Ishikawa (cell line): ENCODE measurements around the gene TRPC3.
A peak's percentile ranks its signal among the peaks of the same experiment; 100 is the strongest.

ENCODE experiments used
- CEBPB ChIP-seq: IDR thresholded peaks from 2 replicates; pipeline ENCODE4 v1.6.1; 2012
- CREB1 ChIP-seq: IDR thresholded peaks from 2 replicates; pipeline ENCODE4 v1.6.1; 2012; ENCODE audit warnings: low read depth
- EGR1 ChIP-seq: IDR thresholded peaks from 2 replicates; pipeline ENCODE4 v1.6.1; 2012
- EP300 ChIP-seq: IDR thresholded peaks from 2 replicates; pipeline ENCODE4 v1.6.1; 2012; ENCODE audit warnings: borderline replicate concordance
- FOXM1 ChIP-seq: IDR thresholded peaks from 2 replicates; pipeline ENCODE4 v1.6.1; 2012; ENCODE audit warnings: low read depth, borderline replicate concordance
- NFIC ChIP-seq: IDR thresholded peaks from 2 replicates; pipeline ENCODE4 v1.6.1; 2012
- RAD21 ChIP-seq: IDR thresholded peaks from 2 replicates; pipeline ENCODE4 v1.6.1; 2012; ENCODE audit warnings: low read depth
- TAF1 ChIP-seq: IDR thresholded peaks from 2 replicates; pipeline ENCODE4 v1.6.1; 2012; ENCODE audit warnings: low read depth, mild to moderate bottlenecking
- TCF12 ChIP-seq: IDR thresholded peaks from 2 replicates; pipeline ENCODE4 v1.6.1; 2012; ENCODE audit warnings: low read depth
- TEAD4 ChIP-seq: IDR thresholded peaks from 2 replicates; pipeline ENCODE4 v1.6.1; 2012
- YY1 ChIP-seq: IDR thresholded peaks from 2 replicates; pipeline ENCODE4 v1.6.1; 2012; ENCODE audit warnings: low read depth
- ZBTB7A ChIP-seq: IDR thresholded peaks from 2 replicates; pipeline ENCODE4 v1.6.1; 2012; ENCODE audit warnings: low read depth
- TF ChIP-seq, protein P1 (sequence below): IDR thresholded peaks from 2 replicates; pipeline ENCODE4 v1.6.1; 2012
- TF ChIP-seq, protein P2 (sequence below): IDR thresholded peaks from 2 replicates; pipeline ENCODE4 v1.6.1; 2012
- TF ChIP-seq, protein P3 (sequence below): IDR thresholded peaks from 2 replicates; pipeline ENCODE4 v1.6.1; 2012; ENCODE audit warnings: low read depth, mild to moderate bottlenecking

Gene TRPC3

DNA sequence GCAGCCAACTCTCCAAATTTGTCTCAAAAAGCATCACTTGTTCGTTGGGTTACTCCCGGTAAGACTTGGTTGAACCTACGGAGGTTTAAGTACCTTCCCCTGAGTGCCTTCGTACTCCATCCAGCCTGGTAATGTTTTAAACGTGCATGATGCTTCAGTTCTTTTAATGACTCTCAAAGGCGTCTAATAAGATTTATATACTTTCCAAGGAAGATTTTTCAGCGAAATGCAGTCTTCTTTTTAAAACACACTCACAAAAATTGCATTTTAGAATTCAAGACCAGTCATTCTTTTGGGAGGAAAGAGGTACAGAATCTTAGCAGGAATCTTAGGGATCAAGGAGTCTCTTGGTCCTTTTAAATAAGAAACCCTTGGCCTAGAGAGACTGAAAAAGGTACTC lies 430 bp upstream of the TRPC3 start:
- TF ChIP-seq TCF12 = no peak
- no peak for TF ChIP-seq CREB1
- TF ChIP-seq, protein P1, sequence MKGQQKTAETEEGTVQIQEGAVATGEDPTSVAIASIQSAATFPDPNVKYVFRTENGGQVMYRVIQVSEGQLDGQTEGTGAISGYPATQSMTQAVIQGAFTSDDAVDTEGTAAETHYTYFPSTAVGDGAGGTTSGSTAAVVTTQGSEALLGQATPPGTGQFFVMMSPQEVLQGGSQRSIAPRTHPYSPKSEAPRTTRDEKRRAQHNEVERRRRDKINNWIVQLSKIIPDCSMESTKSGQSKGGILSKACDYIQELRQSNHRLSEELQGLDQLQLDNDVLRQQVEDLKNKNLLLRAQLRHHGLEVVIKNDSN = no peak
- TF ChIP-seq CEBPB = no peak
- TF ChIP-seq YY1 = no peak
- no peak for TF ChIP-seq EP300
- TF ChIP-seq TEAD4 = no peak
- TF ChIP-seq NFIC = no peak
- TF ChIP-seq TAF1 = no peak
- TF ChIP-seq, protein P2, sequence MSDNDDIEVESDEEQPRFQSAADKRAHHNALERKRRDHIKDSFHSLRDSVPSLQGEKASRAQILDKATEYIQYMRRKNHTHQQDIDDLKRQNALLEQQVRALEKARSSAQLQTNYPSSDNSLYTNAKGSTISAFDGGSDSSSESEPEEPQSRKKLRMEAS = no peak
- TF ChIP-seq EGR1 = no peak
- no peak for TF ChIP-seq RAD21
- TF ChIP-seq FOXM1 = no peak
- TF ChIP-seq, protein P3, sequence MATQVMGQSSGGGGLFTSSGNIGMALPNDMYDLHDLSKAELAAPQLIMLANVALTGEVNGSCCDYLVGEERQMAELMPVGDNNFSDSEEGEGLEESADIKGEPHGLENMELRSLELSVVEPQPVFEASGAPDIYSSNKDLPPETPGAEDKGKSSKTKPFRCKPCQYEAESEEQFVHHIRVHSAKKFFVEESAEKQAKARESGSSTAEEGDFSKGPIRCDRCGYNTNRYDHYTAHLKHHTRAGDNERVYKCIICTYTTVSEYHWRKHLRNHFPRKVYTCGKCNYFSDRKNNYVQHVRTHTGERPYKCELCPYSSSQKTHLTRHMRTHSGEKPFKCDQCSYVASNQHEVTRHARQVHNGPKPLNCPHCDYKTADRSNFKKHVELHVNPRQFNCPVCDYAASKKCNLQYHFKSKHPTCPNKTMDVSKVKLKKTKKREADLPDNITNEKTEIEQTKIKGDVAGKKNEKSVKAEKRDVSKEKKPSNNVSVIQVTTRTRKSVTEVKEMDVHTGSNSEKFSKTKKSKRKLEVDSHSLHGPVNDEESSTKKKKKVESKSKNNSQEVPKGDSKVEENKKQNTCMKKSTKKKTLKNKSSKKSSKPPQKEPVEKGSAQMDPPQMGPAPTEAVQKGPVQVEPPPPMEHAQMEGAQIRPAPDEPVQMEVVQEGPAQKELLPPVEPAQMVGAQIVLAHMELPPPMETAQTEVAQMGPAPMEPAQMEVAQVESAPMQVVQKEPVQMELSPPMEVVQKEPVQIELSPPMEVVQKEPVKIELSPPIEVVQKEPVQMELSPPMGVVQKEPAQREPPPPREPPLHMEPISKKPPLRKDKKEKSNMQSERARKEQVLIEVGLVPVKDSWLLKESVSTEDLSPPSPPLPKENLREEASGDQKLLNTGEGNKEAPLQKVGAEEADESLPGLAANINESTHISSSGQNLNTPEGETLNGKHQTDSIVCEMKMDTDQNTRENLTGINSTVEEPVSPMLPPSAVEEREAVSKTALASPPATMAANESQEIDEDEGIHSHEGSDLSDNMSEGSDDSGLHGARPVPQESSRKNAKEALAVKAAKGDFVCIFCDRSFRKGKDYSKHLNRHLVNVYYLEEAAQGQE = no peak
- TF ChIP-seq ZBTB7A = no peak

DNA sequence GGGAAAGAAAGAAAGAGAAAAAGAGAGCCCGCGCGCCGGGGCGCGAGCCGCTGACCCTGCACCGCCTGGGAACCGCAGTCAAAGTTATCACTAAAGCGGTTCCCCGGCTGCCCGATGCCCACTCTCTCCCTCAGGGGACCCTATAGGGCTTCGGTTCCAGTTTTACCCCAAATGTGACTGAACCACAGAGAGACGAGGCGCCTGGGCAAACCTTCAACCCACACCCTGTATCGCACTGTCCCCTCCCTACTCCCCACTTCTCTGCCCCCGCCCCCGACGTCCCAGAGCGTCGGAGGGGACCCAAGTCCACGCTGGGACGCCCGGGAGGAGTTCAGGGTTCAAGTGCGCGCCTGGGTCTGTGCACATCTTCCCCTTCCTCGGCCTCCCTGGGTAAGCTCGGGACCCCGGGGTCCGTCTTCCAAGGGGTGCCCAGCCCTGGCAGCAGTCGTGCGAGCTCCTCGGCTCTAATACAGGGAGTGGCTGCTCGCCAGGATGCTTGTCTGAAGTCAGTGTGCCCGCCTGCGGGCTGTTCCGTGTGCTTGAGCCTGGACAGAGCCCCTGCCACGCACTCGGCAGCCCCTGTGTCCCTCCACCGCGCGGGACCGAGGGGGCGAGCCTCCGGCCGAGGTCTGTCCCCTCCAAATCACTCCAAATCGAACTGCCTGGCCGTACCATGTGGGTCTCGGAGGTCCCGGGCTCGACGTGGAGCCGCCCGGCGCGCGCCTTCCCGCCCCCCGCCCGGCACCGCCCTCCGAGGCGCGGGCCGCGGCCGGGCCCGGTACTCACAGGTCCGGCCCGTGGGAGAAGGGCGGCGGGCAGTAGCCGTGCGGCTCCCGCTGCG lies 960 bp downstream of the TRPC3 start:
- 0 out of 2 replicates have a peak, but pooled peaks have one; percentile 25 for TF ChIP-seq ZBTB7A
- TF ChIP-seq, protein P1 = no peak
- 0 out of 2 replicates have a peak, but pooled peaks have one; percentile 26 for TF ChIP-seq TAF1

DNA sequence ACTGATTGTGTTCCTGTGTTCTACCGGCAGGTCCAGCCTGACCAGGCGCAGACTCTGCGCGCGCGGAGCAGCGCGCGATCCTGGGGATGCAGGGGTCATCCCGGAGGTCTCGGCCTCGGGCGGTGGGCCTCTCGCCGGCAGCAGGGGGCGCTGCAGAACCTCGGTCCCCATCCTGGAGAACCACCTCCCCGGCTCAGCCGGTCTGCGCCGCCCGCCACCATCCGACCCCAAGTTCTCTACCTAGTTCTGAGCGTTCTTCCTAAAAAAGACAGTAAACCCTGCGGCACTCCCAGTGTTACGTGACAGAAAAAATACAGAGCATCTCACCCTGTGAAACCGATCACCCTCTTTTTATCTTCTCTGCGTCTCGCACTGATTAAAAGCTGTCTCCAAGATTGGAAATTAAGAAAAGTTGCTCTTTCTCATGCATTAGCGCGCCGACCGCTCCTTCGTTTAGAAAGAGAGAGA lies 1.6 kb downstream of the TRPC3 start:
- TF ChIP-seq, protein P2 = 0 out of 2 replicates have a peak, but pooled peaks have one; percentile 6
- TF ChIP-seq, protein P1 = no peak
- TF ChIP-seq ZBTB7A = peak; percentile 84; the same call in 1 of the 2 replicates
- TF ChIP-seq EP300 = no peak
- TF ChIP-seq TAF1 = 0 out of 2 replicates have a peak, but pooled peaks have one; percentile 26
- no peak for TF ChIP-seq CREB1
- no peak for TF ChIP-seq FOXM1
- no peak for TF ChIP-seq EGR1
- TF ChIP-seq NFIC = no peak
- peak; percentile 80 for TF ChIP-seq RAD21

DNA sequence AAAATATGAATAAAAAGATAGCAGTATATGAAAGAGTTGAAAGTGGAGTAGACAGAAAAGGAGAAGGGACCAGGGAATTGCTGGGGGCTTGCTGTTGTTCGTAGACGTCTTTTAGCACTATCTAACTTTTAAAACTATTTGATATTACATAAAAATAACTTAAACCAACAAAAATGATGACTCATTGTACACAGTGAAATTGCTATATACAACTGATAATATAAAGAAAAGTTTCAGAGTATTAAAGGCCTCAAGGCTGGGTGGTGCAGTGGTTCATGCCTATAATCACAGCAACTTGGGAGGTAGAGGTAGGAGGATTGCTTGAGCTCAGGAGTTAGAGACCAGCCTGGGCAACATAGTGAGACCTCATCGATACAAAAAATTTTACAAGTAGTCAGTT lies 5.2 kb downstream of the TRPC3 start:
- TF ChIP-seq RAD21 = no peak
- TF ChIP-seq, protein P1 = no peak
- no peak for TF ChIP-seq EGR1

DNA sequence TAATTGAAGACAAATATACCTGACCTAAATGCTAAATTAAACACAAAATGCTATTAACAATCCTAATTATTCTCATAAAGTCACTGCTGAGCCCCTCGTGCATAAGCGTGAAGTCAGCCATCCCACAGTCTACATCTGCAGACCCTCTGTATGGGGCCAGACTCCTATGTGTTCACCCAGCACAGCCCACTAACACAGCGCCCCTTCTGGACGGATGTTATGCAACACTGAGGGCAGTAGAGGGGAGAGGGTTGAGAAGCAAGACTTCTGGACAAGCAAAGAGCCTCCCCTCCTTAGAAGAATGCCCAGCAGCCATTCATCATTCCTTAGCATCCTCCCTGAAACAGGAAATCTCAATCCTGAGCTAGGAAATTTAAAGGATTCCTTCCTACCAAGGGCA lies 7.9 kb downstream of the TRPC3 start:
- TF ChIP-seq TEAD4 (no peak), EP300 (no peak), FOXM1 (no peak), CEBPB (no peak), ZBTB7A (no peak), EGR1 (no peak), YY1 (no peak), CREB1 (no peak)
- TF ChIP-seq, protein P1 = no peak
- TF ChIP-seq, protein P2 = no peak

DNA sequence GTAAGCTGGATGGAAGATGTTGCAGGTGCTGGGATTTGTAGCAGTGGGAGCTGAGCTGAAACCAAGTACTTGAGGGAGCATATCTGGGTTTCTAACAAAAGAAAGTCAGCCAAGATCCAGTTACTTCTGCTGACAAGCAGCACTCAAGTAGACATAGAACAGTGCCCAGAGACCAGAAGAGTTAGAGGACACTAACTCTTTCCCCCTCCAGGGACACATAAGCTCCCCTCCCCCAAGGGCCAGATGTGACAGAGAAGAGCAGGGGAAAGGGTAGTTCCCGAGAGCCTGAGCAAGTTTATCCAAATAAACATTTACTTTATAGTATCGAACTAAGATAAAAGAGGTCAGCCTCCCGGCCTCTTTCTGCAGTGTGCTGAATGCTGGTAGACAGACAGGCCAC lies 12.2 kb downstream of the TRPC3 start:
- TF ChIP-seq EGR1 = no peak
- no peak for TF ChIP-seq TAF1
- TF ChIP-seq TCF12 = no peak
